HUDEP-2 (cell line): Measurements from ENCODE around the gene IL12RB2.
A peak's percentile ranks its signal among the peaks of the same experiment; 100 is the strongest.
"Not testable (repeated sequence)": the region's sequence is repeated elsewhere in the genome, so short reads cannot be mapped to it uniquely, and the experiment has no call there.

ENCODE experiments used
- DNase-seq, 76 experiments: peaks; one replicate each; lab custom pipeline; 2025; ENCODE audit not compliant: unreplicated experiment in 76 of 76; lab: John Stamatoyannopoulos, UW

Gene IL12RB2

GRCh38 chr1:67393737-67394136 is 86.1 kb downstream of the IL12RB2 start:
- no peak for DNase-seq

GRCh38 chr1:67394548-67394947 is 86.9 kb downstream of the IL12RB2 start:
- DNase-seq: no peak

- no peak for DNase-seq
Measured at GRCh38 chr1:67399199-67399993, 91.7 kb downstream of the IL12RB2 start.

- DNase-seq: not testable (repeated sequence)
Measured at GRCh38 chr1:67400029-67400786, 92.5 kb downstream of the IL12RB2 start.

- no peak for DNase-seq
Measured at GRCh38 chr1:67401443-67401842, 93.8 kb downstream of the IL12RB2 start.

- no peak for DNase-seq
Measured at GRCh38 chr1:67404212-67404620, 96.5 kb downstream of the IL12RB2 start.

GRCh38 chr1:67405473-67406245 is 98.0 kb downstream of the IL12RB2 start:
- no peak for DNase-seq

GRCh38 chr1:67407498-67407897 is 99.8 kb downstream of the IL12RB2 start:
- no peak for DNase-seq

GRCh38 chr1:67408148-67408547 is 100.5 kb downstream of the IL12RB2 start:
- DNase-seq: no peak

GRCh38 chr1:67413101-67413500 is 105.4 kb downstream of the IL12RB2 start:
- DNase-seq: not testable (repeated sequence)

- no peak for DNase-seq
Measured at GRCh38 chr1:67414574-67414973, 106.9 kb downstream of the IL12RB2 start.

- DNase-seq: no peak
Measured at GRCh38 chr1:67415041-67415440, 107.4 kb downstream of the IL12RB2 start.

GRCh38 chr1:67417733-67418132 is 110.1 kb downstream of the IL12RB2 start:
- not testable (repeated sequence) for DNase-seq

- no peak for DNase-seq
Measured at GRCh38 chr1:67418839-67419586, 111.3 kb downstream of the IL12RB2 start.

- DNase-seq: no peak
Measured at GRCh38 chr1:67420835-67421492, 113.3 kb downstream of the IL12RB2 start.

- no peak for DNase-seq
Measured at GRCh38 chr1:67427465-67427864, 119.8 kb downstream of the IL12RB2 start.

GRCh38 chr1:67427947-67428346 is 120.3 kb downstream of the IL12RB2 start:
- DNase-seq: no peak

- DNase-seq: peak in 14 of 76 experiments; percentile 4 to 35 (median 17)
Measured at GRCh38 chr1:67429011-67429527, 121.4 kb downstream of the IL12RB2 start.

GRCh38 chr1:67429528-67430357 is 122.1 kb downstream of the IL12RB2 start:
- DNase-seq: peak in 9 of 76 experiments; percentile 4 to 79 (median 33)
